A549 treated with DMSO at 1 μM for 4 hours (cell line): ENCODE results near the gene PRKCZ. TPM values are rescaled to one million over a fixed set of nuclear protein-coding genes. Genes with fewer than 3 reads are reported as not detected.

Experiments
- total RNA-seq: library from RNA; stranded (reverse); fragments of 200-300 nt; extraction: Qiagen RNA extraction; gene quantifications from 5 replicates; pipeline ENCODE4 v1.2.3, GENCODE V29; 2022; ENCODE audit warnings: low read depth

Gene PRKCZ
- 7.4 to 9.7 TPM (median 7.7 TPM) in 5 replicates for total RNA-seq

DNA sequence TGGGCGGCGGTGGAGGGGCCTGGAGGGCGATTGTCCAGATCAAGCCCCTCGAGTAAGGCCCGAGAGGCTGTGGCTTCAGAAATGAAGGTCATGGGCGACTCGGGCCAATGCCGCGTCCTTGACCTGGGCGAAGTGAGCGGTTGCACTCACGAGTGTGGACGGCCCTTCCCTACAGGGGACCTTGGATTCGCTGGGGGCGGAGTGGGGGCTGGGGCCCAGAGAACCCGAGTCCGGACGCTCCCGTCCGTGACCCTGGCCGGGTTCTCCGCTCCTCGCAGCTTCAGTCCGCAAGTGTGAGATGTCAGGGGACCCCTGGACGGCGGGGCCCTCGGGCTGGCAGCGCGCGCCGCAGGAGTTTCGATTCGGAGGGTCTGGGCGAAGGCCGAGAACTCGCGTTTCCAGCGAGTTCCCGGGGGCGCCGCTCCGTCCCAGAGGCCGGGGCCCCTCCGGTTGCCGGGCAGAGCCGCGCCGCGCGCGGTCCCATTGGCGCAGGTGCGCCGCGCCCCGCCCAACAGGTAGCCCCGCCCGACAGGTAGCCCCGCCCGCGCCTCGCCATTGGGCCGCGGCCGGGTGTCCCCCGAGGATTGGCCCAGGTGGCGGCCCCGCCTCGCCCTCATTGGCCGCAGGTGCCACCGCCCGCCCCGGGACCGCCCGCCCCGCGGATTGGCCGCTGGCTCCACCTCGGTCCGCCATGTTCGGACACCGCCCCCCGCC lies at the start of gene PRKCZ:
TSS of gene PRKCZ (plus strand) at position 694 of the 714 bp plus-strand sequence. CDS start 220 bp downstream, outside the sequence.

GRCh38 chr1:2003541-2004131 lies 46.6 kb upstream of the PRKCZ start, which contains the start of gene CFAP74:
CFAP74 (minus strand) TSS chr1:2003786; CDS start chr1:1990956, 12,830 bp downstream.

DNA sequence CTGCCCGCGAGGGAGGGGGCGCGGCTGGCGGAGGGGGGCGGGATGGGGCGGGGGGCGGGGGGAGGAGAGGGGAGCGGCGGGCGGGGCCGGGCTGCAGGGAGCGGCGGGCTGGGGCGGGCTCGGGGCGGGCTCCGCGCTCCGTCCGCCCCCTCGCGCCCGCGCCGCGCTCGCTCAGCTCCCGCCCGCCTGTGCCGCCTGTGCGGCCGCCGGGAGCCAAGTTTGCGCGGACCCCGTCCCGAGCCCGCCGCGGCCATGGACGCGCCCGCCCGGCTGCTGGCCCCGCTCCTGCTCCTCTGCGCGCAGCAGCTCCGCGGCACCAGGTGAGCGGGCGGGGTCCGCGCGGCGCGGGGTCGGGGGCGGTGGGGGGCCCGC lies 31.1 kb upstream of the PRKCZ start, which contains the start of gene GABRD:
TSS of gene GABRD (plus strand) at position 174 of the 372 bp plus-strand sequence. CDS start at position 253, 79 bp downstream.

GRCh38 chr1:2194319-2194897 lies 144.2 kb downstream of the PRKCZ start, which contains the start of gene FAAP20:
FAAP20 (minus strand) TSS chr1:2194772; CDS start chr1:2194749, 23 bp downstream.

DNA sequence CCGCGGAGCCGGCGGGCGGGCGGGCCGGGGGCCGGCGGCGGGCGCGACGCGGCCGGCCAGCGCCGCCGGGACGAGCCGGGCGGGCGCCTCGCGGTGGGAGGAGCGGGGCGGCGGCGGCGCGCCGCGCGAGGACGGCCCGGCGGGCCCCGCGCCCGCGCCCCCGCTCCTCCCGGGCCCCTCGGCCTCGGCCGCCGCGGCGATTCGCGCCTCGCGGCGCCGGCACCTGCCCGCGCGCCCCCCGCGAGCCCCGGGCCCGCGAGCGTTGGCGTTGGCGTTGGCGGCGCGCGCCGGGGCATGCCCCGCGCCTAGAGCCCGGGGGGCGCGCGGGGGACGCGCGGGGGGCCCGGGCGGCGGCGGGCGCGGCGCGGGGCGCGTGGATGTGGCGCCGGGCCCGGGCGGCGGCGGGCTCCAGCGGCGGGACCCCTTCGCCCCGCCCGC lies 178.0 kb downstream of the PRKCZ start, which contains the start of gene SKI:
TSS of gene SKI (plus strand) at position 163 of the 438 bp plus-strand sequence. CDS start 448 bp downstream, outside the sequence.

Other genes starting within 250 kb of the PRKCZ start
- 178 to 206 TPM (median 202 TPM) in 5 replicates for gene GNB1, start 159.3 kb upstream of the PRKCZ start, total RNA-seq
- 0.20 to 0.28 TPM (median 0.24 TPM) in 5 replicates for gene CALML6, start 135.2 kb upstream of the PRKCZ start, total RNA-seq
- gene TMEM52, start 131.1 kb upstream of the PRKCZ start, total RNA-seq, result 0.64 to 1.1 TPM (median 0.81 TPM) in 5 replicates
- gene CFAP74, start 46.6 kb upstream of the PRKCZ start, total RNA-seq, result 0.02 TPM in 1 of 5 replicates, not detected in the others
- gene GABRD, start 31.1 kb upstream of the PRKCZ start, total RNA-seq, result 0.27 to 0.97 TPM (median 0.63 TPM) in 5 replicates
- gene FAAP20, start 144.4 kb downstream of the PRKCZ start, total RNA-seq, result 36.8 to 60.5 TPM (median 50.0 TPM) in 5 replicates
- 19.8 to 26.8 TPM (median 24.1 TPM) in 5 replicates for gene SKI, start 177.9 kb downstream of the PRKCZ start, total RNA-seq